NCI-H524 treated with DMSO at 0.1 percent for 48 hours (cell line): ENCODE data around the gene DGAT2.
A peak's percentile ranks its signal among the peaks of the same experiment; 100 is the strongest.
"Not testable (repeated sequence)": the region's sequence is repeated elsewhere in the genome, so short reads cannot be mapped to it uniquely, and the experiment has no call there.

Experiments
- DNase-seq: peaks from one replicate; lab custom pipeline; 2025; lab: John Stamatoyannopoulos, UW

The DGAT2 gene, protein sequence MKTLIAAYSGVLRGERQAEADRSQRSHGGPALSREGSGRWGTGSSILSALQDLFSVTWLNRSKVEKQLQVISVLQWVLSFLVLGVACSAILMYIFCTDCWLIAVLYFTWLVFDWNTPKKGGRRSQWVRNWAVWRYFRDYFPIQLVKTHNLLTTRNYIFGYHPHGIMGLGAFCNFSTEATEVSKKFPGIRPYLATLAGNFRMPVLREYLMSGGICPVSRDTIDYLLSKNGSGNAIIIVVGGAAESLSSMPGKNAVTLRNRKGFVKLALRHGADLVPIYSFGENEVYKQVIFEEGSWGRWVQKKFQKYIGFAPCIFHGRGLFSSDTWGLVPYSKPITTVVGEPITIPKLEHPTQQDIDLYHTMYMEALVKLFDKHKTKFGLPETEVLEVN

DNA sequence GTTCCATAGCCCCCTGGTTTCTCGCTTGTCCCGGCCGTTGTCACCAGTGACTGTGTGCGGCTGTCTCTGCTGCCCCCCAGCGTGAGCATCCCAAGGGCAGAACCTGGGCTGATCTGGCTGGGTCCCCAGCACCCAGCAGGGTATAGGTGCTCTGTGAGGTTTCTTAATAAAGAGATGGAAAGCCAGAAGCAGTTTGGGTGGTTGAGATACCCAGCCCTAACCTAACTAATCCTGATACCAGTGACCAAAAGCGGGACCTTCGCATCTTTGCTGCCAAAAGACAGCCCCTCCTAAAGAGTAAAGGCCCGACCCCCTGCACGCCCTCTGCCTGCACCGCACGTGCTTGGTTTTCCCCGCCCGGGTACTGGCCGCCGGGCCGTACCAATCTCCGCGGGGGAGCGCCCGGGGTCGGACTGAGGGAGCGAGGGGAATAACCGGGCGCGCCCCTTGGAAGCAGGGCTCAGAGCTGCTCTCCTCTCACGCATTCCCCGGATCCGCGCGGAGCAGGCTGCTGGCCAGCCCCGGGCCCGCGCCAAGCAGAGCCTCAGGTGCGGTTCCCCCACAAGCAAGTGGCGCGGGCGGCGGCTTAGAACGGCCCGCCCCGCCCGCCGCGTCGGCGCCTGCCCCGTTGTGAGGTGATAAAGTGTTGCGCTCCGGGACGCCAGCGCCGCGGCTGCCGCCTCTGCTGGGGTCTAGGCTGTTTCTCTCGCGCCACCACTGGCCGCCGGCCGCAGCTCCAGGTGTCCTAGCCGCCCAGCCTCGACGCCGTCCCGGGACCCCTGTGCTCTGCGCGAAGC, at the start of gene DGAT2:
Gene DGAT2 (plus strand): TSS at position 667 of the 797 bp plus-strand sequence. CDS start 214 bp downstream, outside the sequence.
- peak; percentile 35 for DNase-seq

DNA sequence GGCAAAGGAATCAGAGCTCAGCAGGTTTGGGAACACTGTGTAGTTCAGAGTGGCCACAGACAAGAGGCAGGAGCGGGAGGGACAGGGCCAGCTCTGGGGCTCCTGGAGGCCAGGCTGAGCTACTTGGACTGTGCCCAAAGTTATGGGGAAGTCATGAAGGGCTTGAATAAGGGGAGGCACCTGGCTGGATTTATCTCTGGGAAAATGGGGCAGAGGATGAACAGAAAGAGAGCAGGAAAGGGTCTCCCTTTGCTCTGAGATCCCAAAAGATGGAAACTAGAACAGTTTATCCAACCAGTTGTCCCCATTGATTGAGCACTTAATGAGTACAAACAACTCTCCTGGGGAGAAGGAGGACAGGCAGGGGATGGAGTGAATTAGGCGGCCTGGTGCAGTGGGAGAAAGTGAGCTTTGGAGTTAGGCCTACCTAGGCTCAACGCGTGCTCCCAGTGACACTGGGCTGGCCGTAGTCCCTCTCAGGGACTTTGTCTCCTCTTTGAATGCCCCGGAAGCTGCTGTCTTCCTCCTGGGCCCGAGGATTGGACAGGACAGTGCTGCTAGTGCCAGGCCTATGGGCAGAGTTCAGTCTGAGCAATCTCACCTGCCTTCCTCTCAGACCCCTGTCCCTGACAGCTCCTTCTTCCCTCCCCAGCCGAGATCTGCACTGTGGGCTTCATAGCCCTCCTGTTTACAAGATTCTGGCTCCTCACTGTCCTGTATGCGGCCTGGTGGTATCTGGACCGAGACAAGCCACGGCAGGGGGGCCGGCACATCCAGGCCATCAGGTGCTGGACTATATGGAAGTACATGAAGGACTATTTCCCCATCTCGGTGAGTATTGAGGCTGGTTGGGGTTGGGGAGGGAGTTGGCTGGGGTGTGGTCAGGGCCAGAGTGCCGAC, 49.0 kb upstream of the DGAT2 start:
- no peak for DNase-seq

DNA sequence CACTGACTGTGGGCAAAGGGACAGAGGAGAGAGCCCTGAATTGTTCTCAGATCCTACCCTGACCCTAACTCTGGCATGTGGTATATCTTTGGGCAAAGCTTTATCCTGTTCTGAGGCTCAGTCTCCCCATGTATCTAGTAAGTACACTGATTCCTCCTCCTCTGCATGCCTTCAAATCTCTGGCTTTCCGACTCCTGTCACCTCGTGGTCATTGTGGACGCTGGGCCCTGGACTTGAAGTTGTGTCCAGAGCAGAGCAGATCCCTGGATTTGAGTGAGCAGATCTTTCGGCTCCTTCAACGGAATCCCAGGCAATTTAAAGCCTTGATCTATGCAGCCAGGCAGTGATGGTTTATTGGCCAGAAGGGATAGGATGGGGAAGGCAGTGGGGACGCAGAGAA, 47.9 kb upstream of the DGAT2 start:
- no peak for DNase-seq

DNA sequence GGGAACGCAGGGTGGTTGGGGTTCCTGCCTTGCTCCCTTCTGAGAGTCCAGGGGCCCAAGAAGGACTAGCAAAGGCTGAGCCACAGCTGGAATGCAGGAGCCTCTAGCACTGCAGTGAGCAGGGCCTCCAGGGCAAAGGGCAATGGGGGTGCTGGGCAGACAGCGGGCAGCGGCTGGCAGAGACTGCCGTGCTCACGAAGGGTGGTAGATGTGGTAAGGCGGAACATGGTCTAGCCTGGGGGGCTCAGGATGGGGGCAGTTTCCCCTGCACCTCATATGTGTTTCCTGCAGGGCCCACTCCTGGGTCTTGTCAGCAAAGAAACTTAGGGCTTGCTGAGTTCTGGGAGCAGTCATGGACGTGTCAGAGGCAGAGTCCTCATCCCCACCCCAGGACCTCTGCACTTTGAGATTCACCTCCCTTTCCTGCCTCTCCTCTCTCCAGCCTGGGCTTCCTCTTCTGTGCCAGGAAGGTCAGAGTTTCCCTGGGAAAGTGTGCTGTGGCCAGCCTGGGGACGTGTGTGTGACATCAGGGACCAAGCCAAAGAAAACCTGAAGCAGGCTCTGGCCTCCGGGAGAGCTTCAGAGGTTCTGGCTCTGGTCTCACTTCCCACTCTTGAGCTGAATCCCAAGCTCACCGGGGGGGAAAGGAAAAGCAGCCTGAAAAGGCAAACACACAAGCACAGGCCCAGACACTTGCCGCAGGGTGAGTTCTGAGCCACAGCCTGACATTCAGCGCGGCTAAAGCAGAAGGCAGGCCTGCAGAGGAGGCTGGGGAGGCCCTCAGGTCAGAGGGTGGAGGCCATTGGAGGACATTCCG, 46.5 kb upstream of the DGAT2 start:
- no peak for DNase-seq

DNA sequence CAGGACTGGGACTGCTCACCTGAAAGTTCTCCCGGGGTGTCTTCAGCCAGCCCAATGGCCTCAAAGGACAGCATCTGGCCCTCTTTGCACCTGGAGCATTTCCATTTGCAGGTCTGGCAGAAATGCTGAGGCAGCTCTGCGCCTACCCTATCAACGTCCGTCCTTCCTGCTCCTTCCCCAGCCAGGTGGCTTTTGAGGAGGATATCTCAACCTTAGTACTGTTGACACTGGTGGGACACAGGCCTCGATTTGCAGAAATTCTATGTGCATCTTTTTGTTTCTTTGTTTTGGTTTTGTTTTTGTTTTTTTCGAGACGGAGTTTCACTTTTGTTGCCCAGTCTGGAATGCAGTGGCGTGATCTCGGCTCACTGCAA, 45.9 kb upstream of the DGAT2 start:
- DNase-seq = no peak

DNA sequence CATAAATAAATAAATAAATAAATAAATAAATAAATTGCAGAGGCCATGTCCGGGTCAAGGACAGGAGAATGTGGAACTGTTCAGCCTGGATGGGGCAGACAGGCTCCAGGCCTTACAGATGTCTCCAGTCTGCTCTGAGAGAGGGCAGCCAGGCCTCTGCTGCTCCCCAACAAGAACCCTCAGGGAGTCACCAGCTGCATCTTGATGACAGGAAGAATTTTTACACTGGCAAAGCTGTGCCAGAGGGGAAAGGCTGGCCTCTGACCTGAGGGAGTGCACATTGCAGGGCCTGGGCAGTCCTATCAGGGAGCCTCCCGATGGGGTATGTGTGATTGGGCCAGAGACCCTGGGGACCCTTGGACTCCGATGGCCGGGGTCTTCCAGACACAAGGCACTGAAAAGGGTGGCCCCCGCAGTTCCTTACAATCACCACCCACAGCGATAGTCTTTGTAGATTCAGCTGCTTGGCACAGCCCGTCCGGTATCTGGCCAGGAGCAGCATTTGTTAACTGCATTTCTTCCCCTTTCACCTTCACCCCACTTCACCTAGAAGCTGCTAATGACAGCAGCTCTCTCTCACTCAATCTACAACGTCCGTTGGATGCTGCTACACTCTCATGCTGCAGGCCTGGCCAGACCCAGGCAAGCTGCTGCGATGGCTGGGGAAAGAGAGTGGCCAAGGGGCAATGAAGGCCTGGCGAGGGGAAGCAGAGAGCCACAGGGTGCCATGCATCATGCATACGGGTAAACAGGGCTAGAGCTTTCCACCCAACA, 42.8 kb upstream of the DGAT2 start:
- DNase-seq = no peak

DNA sequence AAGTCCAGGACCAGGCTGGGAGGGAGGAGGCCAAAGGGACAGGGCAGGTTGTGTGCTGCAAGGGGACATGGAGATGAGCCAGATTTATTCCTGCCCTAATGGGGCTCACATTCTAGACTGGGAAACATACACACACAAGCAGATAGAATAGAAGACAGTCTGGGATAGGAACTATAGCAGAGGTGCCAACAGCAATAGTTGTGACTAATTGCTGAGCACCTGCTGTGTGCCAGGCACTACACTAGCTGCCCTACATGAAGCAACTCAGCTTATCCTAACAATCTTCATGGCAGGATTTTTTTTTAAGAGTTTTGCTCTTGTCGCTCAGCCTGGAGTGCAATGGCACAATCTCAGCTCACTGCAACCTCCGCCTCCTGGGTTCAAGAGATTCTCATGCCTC, 39.6 kb upstream of the DGAT2 start:
- no peak for DNase-seq

DNA sequence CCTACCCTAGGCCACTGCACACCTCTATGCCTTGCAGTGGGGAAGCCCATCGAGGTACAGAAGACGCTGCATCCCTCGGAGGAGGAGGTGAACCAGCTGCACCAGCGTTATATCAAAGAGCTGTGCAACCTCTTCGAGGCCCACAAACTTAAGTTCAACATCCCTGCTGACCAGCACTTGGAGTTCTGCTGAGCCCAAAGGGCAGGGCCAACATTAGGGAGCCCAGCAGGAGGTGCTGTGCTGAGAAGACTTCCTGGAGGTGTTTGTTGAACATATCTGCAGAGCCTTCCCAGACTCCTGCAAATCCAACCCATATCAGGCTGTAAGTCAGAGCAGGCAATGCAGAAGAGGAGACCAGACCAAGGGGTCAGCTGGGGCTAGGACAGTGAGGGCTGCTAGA, 37.5 kb upstream of the DGAT2 start:
- no peak for DNase-seq

DNA sequence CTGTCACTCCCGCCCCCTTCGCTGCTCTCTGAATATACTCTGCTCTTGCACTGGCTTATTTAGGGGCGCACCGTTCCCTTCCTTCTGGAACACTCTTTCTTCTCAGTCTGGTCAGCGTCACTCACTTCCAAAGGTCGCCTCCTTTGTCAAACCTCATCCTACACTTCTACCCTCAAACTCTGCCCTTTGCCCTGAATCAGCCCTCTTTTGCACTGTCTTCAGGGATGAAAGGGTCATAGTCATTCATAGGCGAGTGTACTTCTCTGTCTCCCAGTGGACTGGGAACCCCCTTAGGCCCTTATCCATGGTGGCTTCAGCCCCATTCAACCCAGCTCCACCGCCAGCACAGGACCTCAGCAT, 35.5 kb upstream of the DGAT2 start:
- no peak for DNase-seq

DNA sequence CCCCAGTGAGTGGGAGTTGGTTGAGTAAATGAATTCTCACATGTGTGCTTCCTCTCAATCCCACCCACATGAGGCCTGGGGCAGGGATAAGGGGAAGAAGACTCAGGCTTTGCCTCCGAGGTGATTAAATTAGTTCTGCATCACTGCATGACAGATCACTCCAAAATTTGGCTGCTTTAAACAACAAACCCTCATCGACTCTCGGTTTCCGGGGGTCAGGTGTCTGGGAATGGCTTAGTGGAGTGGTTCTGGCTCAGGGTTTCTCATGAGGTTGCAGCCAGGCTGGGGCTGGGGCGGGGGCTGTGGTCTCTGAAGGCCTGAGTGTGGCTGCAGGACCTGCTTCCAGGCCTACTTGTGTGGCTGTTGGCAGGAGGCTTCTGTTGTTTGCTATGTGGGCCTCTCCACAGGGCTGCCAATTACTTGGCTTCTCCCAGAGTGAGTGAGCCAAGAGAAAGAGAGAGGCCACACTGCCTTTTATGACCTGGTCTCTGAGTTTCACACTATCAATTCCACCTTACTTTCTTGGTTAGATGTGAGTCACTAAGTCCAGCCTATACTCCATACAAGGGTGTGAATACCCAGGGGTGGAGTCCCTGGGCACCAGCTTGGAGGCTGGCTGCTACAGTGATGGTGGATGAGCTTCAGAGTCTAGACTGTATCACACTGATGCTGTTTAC, 35.0 kb upstream of the DGAT2 start:
- DNase-seq = no peak

DNA sequence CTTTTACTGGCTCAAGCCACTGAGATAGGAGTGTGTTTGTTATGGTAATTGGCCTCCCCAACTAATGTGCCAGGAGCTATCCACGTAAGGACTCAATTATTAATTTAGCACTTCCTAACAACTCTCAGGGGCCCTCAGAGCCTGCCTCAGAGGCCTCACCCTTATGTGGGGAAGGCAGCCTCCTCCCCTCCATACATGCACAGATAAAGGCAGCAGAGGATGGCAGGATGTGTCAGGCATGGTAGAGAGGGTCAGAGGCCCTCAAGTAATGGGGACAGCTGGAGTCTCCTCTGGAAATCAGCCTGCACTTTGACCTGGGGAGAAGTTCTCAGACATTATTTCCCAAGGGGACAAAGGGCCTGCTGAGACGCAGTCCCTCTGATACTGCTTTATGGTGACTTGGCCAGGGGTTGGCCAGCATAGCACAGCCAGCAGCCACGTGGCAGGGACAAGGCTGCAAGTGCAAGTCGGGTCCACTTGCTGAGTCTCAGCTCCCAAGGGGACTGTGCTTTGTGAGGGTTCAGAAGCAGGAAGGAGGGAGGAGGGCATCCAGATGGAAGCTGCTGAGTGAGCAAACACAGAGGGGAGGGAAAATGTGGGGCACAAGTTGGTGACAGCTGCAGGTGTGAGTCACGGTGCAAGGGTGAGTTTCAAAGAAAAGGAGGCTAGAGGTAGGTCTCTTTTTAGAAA, 33.9 kb upstream of the DGAT2 start:
- DNase-seq = no peak

DNA sequence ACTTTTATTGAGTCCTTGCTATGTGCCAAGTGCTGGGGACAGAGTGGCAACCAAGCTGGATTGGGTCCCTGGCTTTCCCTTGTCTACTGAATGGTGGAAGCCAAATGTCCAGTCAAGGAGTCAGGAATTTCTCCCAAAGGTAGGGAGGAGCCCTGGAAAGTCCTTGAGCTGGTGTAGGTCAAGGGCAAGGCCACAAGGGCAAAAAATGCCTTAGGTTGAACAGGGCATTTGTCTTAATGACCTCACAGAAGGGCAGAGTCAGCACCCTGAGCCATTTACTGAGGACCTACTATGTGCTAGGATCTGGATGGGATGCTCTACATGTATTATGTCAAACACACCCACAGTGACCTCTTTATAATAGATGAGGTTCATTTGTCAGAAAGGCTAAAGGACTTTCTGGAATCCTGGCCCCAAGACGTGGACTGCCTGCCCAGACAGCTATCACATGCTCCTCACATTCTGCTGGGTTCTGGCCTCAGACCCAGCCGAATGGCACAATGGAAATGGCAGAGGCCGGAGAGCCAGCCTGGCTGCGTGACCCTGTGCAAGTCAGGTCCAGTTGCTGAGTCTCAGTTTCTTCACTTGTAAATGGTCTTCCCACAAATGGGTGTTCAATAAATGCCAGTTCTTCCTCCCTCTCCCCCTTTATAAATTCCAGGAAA, 33.3 kb upstream of the DGAT2 start:
- DNase-seq = no peak

DNA sequence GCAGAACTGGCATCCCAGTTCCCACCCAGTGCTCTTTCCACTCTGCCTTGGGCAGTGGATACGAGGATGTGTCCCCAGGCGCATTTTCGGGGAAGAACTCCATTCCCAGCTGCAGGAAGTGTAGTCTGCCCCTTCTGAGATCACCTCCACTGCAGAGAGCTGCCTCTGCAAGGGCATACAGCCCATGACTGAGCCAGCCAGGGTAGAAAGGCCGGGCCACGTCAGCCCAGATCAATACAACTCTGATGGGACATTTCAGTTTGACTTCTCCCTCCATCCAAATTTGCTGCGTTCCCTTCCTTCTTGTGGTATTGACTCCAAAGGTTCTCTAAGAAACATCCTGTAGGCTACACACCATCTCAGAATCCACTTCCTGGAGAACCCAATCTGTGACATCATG, 31.3 kb upstream of the DGAT2 start:
- no peak for DNase-seq

DNA sequence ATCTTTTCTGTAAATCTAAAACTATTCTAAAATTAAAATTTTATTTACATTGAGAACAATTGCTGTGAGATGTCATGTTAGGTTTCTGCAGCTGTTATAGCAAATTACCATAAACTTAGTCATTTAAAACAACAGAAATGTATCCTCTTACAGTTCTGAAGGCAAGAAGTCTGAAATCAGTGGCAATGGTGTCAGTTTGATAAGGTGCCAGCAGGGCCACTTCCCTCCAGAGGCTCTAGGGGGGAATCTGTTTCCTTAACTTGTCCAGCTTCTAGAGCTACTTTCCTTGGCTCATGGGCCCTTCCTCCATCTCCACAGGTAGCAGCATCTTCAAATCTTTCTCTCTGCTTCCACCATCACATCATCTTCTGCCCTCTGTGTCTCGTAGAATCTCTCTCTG, 27.9 kb upstream of the DGAT2 start:
- no peak for DNase-seq

DNA sequence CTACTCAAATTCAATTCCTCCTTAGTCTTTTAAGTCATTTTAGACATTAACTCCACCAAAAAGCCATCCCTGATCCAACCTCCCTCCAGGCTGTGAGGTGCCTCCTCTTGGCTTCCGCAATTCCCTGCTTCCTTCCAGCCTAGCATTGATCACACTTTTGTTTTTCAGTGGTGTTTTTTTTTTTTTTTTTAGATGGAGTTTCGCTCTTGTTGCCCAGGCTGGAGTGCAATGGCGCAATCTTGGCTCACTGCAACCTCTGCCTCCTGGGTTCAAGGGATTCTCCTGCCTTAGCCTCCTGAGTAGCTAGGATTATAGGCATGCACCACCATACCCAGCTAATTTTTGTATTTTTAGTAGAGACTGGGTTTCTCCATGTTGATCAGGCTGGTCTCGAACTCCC, 25.4 kb upstream of the DGAT2 start:
- DNase-seq = not testable (repeated sequence)

DNA sequence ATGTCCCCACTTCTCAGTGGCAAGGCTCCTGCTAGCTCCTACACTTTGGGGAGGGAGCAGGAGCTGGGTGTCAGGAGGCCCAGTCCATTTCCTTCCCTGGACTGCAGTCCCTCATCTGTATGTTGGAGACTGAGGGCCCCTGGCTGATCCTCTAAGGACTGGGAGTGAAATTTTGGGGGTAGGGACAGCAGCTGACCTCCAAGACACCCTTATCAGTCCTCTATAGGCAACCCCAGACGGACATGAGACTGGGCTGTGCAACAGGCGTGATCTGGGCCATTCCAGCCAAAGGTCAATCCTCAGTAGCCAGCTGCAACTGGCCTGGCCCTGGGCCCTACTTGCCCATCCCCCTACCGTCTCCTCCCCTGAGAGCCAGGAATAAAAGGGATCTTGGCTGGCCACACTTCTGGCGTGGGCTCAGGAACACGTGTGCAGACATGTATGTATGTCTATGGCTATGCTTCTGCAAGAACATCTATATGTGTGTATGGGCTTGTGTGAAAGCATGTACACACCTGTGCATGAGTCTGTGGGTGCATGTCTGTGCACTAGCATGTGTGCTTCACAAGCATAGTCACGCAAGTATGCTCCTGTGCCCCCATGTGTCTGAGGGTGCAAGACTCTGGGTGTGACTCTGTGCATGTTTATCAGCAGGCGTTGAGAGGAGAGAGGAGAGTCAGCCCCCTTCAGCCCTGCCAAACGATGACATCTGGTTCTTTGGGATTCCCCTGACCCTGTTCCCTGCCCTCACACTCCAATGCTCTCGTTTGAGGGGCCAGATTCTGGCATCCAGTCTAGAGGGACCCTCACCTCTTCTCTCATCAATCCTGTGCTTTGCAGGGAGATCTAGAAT, 24.6 kb upstream of the DGAT2 start:
- no peak for DNase-seq

DNA sequence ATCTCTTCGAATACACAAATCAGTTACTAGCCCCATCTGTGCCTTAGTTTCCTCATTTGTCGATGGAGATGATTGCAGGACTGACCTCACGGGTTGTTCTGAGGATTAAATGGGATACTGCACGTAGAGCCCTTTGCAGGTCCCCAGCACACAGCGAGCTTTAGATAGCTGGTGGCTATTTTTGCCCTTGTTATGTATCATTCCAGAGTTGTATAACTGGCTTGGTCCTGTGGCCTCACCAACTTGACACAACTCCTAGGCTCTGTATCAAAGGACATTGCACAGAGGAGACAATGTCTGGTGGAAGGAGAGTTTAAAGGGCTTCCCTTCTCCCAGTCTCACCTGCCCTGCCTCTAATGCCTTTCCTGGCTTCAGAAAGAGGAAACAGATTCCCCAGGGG, 22.8 kb upstream of the DGAT2 start:
- no peak for DNase-seq

DNA sequence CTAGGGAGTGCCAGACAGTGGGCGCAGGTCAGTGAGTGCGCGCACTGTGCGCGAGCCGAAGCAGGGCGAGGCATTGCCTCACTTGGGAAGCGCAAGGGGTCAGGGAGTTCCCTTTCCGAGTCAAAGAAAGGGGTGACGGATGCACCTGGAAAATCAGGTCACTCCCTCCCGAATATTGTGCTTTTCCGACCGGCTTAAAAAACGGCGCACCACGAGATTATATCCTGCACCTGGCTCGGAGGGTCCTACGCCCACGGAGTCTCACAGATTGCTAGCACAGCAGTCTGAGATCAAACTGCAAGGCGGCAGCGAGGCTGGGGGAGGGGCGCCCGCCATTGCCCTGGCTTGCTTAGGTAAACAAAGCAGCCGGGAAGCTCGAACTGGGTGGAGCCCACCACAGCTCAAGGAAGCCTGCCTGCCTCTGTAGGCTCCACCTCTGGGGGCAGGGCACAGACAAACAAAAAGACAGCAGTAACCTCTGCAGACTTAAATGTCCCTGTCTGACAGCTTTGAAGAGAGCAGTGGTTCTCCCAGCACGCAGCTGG, 19.8 kb upstream of the DGAT2 start:
- not testable (repeated sequence) for DNase-seq
